Prostate gland (tissue), 2 donors: ENCODE data around the gene SIPA1L3. TPM values are rescaled to one million over a fixed set of nuclear protein-coding genes. Genes with fewer than 3 reads are reported as not detected.

ENCODE experiments used
- DNase-seq: peaks from one replicate; pipeline ENCODE4 v3.0.0-alpha.2; 2019; ENCODE audit warnings: low spot score
- H3K27ac ChIP-seq, 2 donors: fragments of 200-600 bp; sonication (generic); 2 replicates each; pipeline ENCODE4 v1.5.1; 2017 to 2019
- H3K27me3 ChIP-seq: fragments of 200-600 bp; sonication (generic); replicated peaks from 2 replicates; pipeline ENCODE4 v1.5.1; 2019; ENCODE audit not compliant: insufficient read depth
- H3K36me3 ChIP-seq, 2 donors: fragments of 200-600 bp; sonication (generic); 1 replicate in 1 of 2; 2 replicates in 1 of 2; pipeline versions ENCODE4 v1.5.1 to v1.8.1; 2017 to 2019
- H3K4me1 ChIP-seq: fragments of 200-600 bp; sonication (generic); replicated peaks from 2 replicates; pipeline ENCODE4 v1.5.1; 2019
- H3K4me3 ChIP-seq, 2 donors: fragments of 200-600 bp; sonication (generic); 2 replicates each; pipeline ENCODE4 v1.5.1; 2017 to 2019
- H3K9me3 ChIP-seq: fragments of 200-600 bp; sonication (generic); 2 replicates; pipeline ENCODE4 v1.5.1; 2017
- CTCF ChIP-seq, 4 experiments: fragments of 200-600 bp in 2 of 4; fragments of 450-650 bp in 2 of 4; sonication (generic) in 2 of 4; IDR thresholded peaks; 1 replicate in 3 of 4; 2 replicates in 1 of 4; pipeline ENCODE4 v1.5.1; 2016 to 2019; ENCODE audit warnings: antibody characterized with exemption in 4 of 4, mild to moderate bottlenecking in 2 of 4, moderate library complexity in 2 of 4
- POLR2A ChIP-seq: fragments of 450-650 bp; IDR thresholded peaks from one replicate; pipeline ENCODE4 v1.6.1; 2016; ENCODE audit warnings: antibody characterized with exemption, mild to moderate bottlenecking
- POLR2AphosphoS5 ChIP-seq: sonication (generic); formaldehyde crosslinking; IDR thresholded peaks from one replicate; pipeline ENCODE4 v1.6.1; 2017; ENCODE audit warnings: antibody characterized with exemption
- WGBS: methylation state at CpG from one replicate; pipeline ENCODE4 v1.1.5; 2018; 5-methylcytosine and 5-hydroxymethylcytosine counted together
- intact Hi-C: fragments of 100-400 bp; cut with DNase I; formaldehyde crosslinking; loops from one replicate; pipeline ENCODE4 v1.14.2; 2022
- total RNA-seq, 2 donors: library from RNA; depleted of rRNA; stranded (reverse); fragments of >200 nt; gene quantifications; one replicate each; pipeline ENCODE4 v1.1.0, GENCODE V29; 2016

The SIPA1L3 gene
- total RNA-seq, 2 donors from 2014 or later, result 48.8 to 63.5 TPM

GRCh38 chr19:38015761-38016160 lies 108.8 kb downstream of the SIPA1L3 start:
- Histone ChIP-seq H3K27me3 (no peaks in the 10 kb centered on the region), H3K36me3 (no peaks in the 10 kb centered on the region), H3K27ac (no peak overlapping the region), H3K4me3 (no peak overlapping the region), H3K9me3 (no peaks in the 10 kb centered on the region), H3K4me1 (no peaks in the 10 kb centered on the region)
- DNase-seq, result no peak
- 93% methylated on average over 7 of the region's 7 CpGs for WGBS
- TF ChIP-seq POLR2A, result no peak
- no peak for TF ChIP-seq POLR2AphosphoS5
- no peak for TF ChIP-seq CTCF (IDR thresholded peaks at IDR 0.05)
- intact Hi-C loops, result no loop called here

GRCh38 chr19:38017401-38018151 lies 110.6 kb downstream of the SIPA1L3 start:
- Histone ChIP-seq H3K36me3 (no peaks in the 10 kb centered on the region), H3K27me3 (no peaks in the 10 kb centered on the region), H3K4me1 (no peaks in the 10 kb centered on the region), H3K27ac (no peak overlapping the region), H3K4me3 (no peak overlapping the region), H3K9me3 (no peaks in the 10 kb centered on the region)
- TF ChIP-seq POLR2A, result no peak
- no peak for TF ChIP-seq CTCF (IDR thresholded peaks at IDR 0.05)
- no peak for TF ChIP-seq POLR2AphosphoS5
- intact Hi-C loops, result no loop called here
- DNase-seq, result no peak
- WGBS, result 90% methylated on average over 6 of the region's 6 CpGs

GRCh38 chr19:38018694-38019395 lies 111.8 kb downstream of the SIPA1L3 start:
- TF ChIP-seq POLR2A, result no peak
- Histone ChIP-seq H3K27me3 (no peaks in the 10 kb centered on the region), H3K4me1 (no peaks in the 10 kb centered on the region), H3K9me3 (no peaks in the 10 kb centered on the region), H3K27ac (no peak overlapping the region), H3K4me3 (no peak overlapping the region), H3K36me3 (no peaks in the 10 kb centered on the region)
- intact Hi-C loops, result no loop called here
- DNase-seq, result no peak
- WGBS, result 84% methylated on average over 5 of the region's 5 CpGs

- no peak overlapping the region for H3K4me3 ChIP-seq
- no peaks in the 10 kb centered on the region for H3K4me1 ChIP-seq
- H3K27me3 ChIP-seq, result no peaks in the 10 kb centered on the region
- no peaks in the 10 kb centered on the region for H3K36me3 ChIP-seq
- DNase-seq, result no peak
- 70% methylated on average over 2 of the region's 2 CpGs for WGBS
- intact Hi-C loops, result no loop called here
- no peaks in the 10 kb centered on the region for H3K9me3 ChIP-seq
- no peak overlapping the region for H3K27ac ChIP-seq
- TF ChIP-seq POLR2AphosphoS5 (no peak), CTCF (IDR thresholded peaks at IDR 0.05) (no peak), POLR2A (no peak)
Measured at GRCh38 chr19:38019396-38019724, 112.4 kb downstream of the SIPA1L3 start.

GRCh38 chr19:38020311-38020710 lies 113.3 kb downstream of the SIPA1L3 start:
- no peaks in the 10 kb centered on the region for H3K4me1 ChIP-seq
- DNase-seq, result no peak
- no peak for TF ChIP-seq POLR2AphosphoS5
- TF ChIP-seq POLR2A, result no peak
- no peak for TF ChIP-seq CTCF (IDR thresholded peaks at IDR 0.05)
- H3K27ac ChIP-seq, result no peak overlapping the region
- intact Hi-C loops, result no loop called here
- H3K4me3 ChIP-seq, result no peak overlapping the region
- H3K36me3 ChIP-seq, result no peaks in the 10 kb centered on the region
- no peaks in the 10 kb centered on the region for H3K9me3 ChIP-seq
- H3K27me3 ChIP-seq, result no peaks in the 10 kb centered on the region
- WGBS, result 59% methylated on average over 4 of the region's 4 CpGs
